AG04450 (cell line): ENCODE data around the gene POP7. TPM values are rescaled to one million over a fixed set of nuclear protein-coding genes. Genes with fewer than 3 reads are reported as not detected.

Source experiments
- CTCF ChIA-PET: fragments of 300-600, 350-600 bp; formaldehyde crosslinking; extraction: SDS; loops from one replicate; lab custom pipeline; 2022; ENCODE audit warnings: antibody characterized with exemption, inconsistent platforms; lab: Charles Lee
- POLR2A ChIA-PET: fragments of 350-600 bp; formaldehyde crosslinking; extraction: SDS; loops from one replicate; lab custom pipeline; 2021; ENCODE audit warnings: antibody characterized with exemption, inconsistent platforms; lab: Yijun Ruan, JAX
- DNase-seq: peaks from one replicate; pipeline ENCODE4 v3.0.0-alpha.2; 2011; ENCODE audit warnings: low read depth, low spot score
- H3K27ac ChIP-seq: one replicate; pipeline ENCODE4 v1.5.1; 2012; ENCODE audit warnings: low read depth, low read length, control low read depth
- H3K27me3 ChIP-seq: one replicate; pipeline ENCODE4 v1.6.0; 2012; ENCODE audit warnings: low read length; ENCODE audit not compliant: control insufficient read depth, insufficient read depth
- H3K4me3 ChIP-seq: 2 replicates; pipeline ENCODE4 v1.5.1; 2011; ENCODE audit warnings: mild to moderate bottlenecking, low read depth, low read length, control low read depth
- H3K9me3 ChIP-seq: 2 replicates; pipeline ENCODE4 v1.5.1; 2012; ENCODE audit warnings: low read length; ENCODE audit not compliant: control insufficient read depth, insufficient read depth
- polyA plus RNA-seq: library from polyadenylated mRNA; depleted of rRNA; stranded (reverse); fragments of >200 nt; gene quantifications from 2 replicates; pipeline ENCODE4 v1.2.3, GENCODE V29; 2011; rRNA removed
- TF ChIP-seq, protein P1 (sequence below): IDR thresholded peaks from 2 replicates; pipeline ENCODE4 v1.5.1; 2011; ENCODE audit warnings: low read depth, low read length, control low read depth, inconsistent platforms

POP7 gene
- polyA plus RNA-seq, 1 experiment = 17.7 TPM

DNA sequence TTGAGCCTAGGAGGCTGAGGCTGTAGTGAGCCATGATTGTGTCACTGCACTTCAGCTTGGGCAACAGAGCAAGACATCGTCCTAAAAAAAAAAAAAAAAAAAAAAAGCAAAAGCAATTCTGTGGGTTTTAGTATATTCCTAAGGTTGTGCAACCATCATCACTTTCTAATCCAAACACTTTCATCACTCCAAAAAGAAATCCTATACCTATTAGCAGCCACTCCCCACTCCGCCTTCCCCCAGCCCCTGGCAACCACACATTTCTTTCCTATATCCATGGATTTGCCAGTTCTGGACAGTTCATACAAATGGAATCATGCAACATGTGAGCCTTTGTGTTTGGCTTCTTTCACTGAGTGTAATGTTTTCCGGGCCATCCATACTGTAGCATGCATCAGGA, 47.8 kb downstream of the POP7 start:
- ChIA-PET CTCF (no interaction called here), POLR2A (no interaction called here)
- TF ChIP-seq, protein P1, sequence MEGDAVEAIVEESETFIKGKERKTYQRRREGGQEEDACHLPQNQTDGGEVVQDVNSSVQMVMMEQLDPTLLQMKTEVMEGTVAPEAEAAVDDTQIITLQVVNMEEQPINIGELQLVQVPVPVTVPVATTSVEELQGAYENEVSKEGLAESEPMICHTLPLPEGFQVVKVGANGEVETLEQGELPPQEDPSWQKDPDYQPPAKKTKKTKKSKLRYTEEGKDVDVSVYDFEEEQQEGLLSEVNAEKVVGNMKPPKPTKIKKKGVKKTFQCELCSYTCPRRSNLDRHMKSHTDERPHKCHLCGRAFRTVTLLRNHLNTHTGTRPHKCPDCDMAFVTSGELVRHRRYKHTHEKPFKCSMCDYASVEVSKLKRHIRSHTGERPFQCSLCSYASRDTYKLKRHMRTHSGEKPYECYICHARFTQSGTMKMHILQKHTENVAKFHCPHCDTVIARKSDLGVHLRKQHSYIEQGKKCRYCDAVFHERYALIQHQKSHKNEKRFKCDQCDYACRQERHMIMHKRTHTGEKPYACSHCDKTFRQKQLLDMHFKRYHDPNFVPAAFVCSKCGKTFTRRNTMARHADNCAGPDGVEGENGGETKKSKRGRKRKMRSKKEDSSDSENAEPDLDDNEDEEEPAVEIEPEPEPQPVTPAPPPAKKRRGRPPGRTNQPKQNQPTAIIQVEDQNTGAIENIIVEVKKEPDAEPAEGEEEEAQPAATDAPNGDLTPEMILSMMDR = no peak
- Histone ChIP-seq H3K27me3 (peaks cover 40% of the 10 kb centered on the region), H3K27ac (no peak overlapping the region), H3K4me3 (no peak overlapping the region), H3K9me3 (no peaks in the 10 kb centered on the region)
- DNase-seq = no peak

Other genes with a start within 250 kb of the POP7 start
- gene SPACDR, start 241.9 kb upstream of the POP7 start, polyA plus RNA-seq = 0.76 and 1.3 TPM in 2 replicates
- 10.2 and 11.3 TPM in 2 replicates for gene TSC22D4, start 226.9 kb upstream of the POP7 start, polyA plus RNA-seq
- gene NYAP1, start 222.2 kb upstream of the POP7 start, polyA plus RNA-seq = 0.35 and 0.38 TPM in 2 replicates
- 5.7 and 6.4 TPM in 2 replicates for gene AGFG2, start 166.9 kb upstream of the POP7 start, polyA plus RNA-seq
- not detected in 2 replicates for gene SAP25, start 132.2 kb upstream of the POP7 start, polyA plus RNA-seq
- 11.3 and 12.9 TPM in 2 replicates for gene LRCH4, start 120.0 kb upstream of the POP7 start, polyA plus RNA-seq
- 0.29 and 0.33 TPM in 2 replicates for gene FBXO24, start 119.8 kb upstream of the POP7 start, polyA plus RNA-seq
- gene PCOLCE, start 103.8 kb upstream of the POP7 start, polyA plus RNA-seq = 164 and 227 TPM in 2 replicates
- gene MOSPD3, start 93.6 kb upstream of the POP7 start, polyA plus RNA-seq = 9.1 and 10.0 TPM in 2 replicates
- 0.05 and 0.06 TPM in 2 replicates for gene TFR2, start 64.6 kb upstream of the POP7 start, polyA plus RNA-seq
- not detected in 2 replicates for gene ACTL6B, start 49.7 kb upstream of the POP7 start, polyA plus RNA-seq
- 68.4 and 114 TPM in 2 replicates for gene GNB2, start 32.4 kb upstream of the POP7 start, polyA plus RNA-seq
- gene GIGYF1, start 11.9 kb upstream of the POP7 start, polyA plus RNA-seq = 4.4 and 5.2 TPM in 2 replicates
- not detected in 2 replicates for gene EPO, start 14.3 kb downstream of the POP7 start, polyA plus RNA-seq
- not detected in 2 replicates for gene ZAN, start 27.5 kb downstream of the POP7 start, polyA plus RNA-seq
- gene EPHB4, start 121.4 kb downstream of the POP7 start, polyA plus RNA-seq = 43.8 and 46.5 TPM in 2 replicates
- gene SLC12A9, start 146.6 kb downstream of the POP7 start, polyA plus RNA-seq = 10.8 and 11.2 TPM in 2 replicates
- 65.9 and 67.3 TPM in 2 replicates for gene TRIP6, start 161.3 kb downstream of the POP7 start, polyA plus RNA-seq
- gene SRRT, start 169.0 kb downstream of the POP7 start, polyA plus RNA-seq = 42.4 and 51.8 TPM in 2 replicates
- gene UFSP1, start 183.6 kb downstream of the POP7 start, polyA plus RNA-seq = 0.48 and 1.3 TPM in 2 replicates
- 0.24 and 0.35 TPM in 2 replicates for gene ACHE, start 189.8 kb downstream of the POP7 start, polyA plus RNA-seq
- gene MUC3A, start 243.4 kb downstream of the POP7 start, polyA plus RNA-seq = not detected in 2 replicates